A549 (cell line): Measurements from ENCODE around the gene SUPT3H.

Experiments used
- CTCF ChIP-seq: fragments of >200 bp; sonication (Bioruptor Twin); formaldehyde crosslinking; IDR thresholded peaks from 3 replicates; pipeline ENCODE4 v1.5.1; 2016
- E2F6 ChIP-seq: IDR thresholded peaks from 2 replicates; pipeline ENCODE4 v1.6.1; 2012; ENCODE audit warnings: low read depth, borderline replicate concordance
- EP300 ChIP-seq, 2 experiments: fragments of >200 bp; sonication (Bioruptor Twin); formaldehyde crosslinking; IDR thresholded peaks; 2 replicates in 1 of 2; 3 replicates in 1 of 2; pipeline ENCODE4 v1.6.1; 2016 to 2017
- HDAC2 ChIP-seq: fragments of 200-600 bp; sonication (generic); IDR thresholded peaks from 2 replicates; pipeline ENCODE4 v1.6.1; 2016
- MYC ChIP-seq: IDR thresholded peaks from 2 replicates; pipeline ENCODE4 v1.6.1; 2012; ENCODE audit warnings: mild to moderate bottlenecking, inconsistent platforms, low read length, improper control_type of control experiment, borderline replicate concordance
- NFE2L2 ChIP-seq: fragments of 150-350 bp; conservative IDR thresholded peaks from 2 replicates; pipeline ENCODE4 v1.6.1; 2014; ENCODE audit warnings: low read length
- PHF8 ChIP-seq: fragments of 200-600 bp; sonication (generic); IDR thresholded peaks from 2 replicates; pipeline ENCODE4 v1.6.1; 2016; ENCODE audit warnings: low read depth, mild to moderate bottlenecking, antibody characterized with exemption, moderate library complexity, borderline replicate concordance
- POLR2A ChIP-seq: IDR thresholded peaks from 2 replicates; pipeline ENCODE4 v1.6.1; 2012; ENCODE audit warnings: mild to moderate bottlenecking, low read length
- RFX5 ChIP-seq: fragments of 450-650 bp; IDR thresholded peaks from 2 replicates; pipeline ENCODE4 v1.7.1; 2014; ENCODE audit warnings: antibody characterized with exemption, mild to moderate bottlenecking, moderate library complexity
- TP53 ChIP-seq: fragments of 250-450 bp; sonication (Bioruptor Pico); IDR thresholded peaks from 2 replicates; pipeline ENCODE4 v1.5.0; 2021; ENCODE audit warnings: mild to moderate bottlenecking, moderate library complexity

- no peak for TF ChIP-seq TP53 (CRISPR knock-in tag)
- TF ChIP-seq CTCF, result no peak
- no peak for TF ChIP-seq NFE2L2
- no peak for TF ChIP-seq PHF8
- TF ChIP-seq EP300 (IDR thresholded peaks at IDR 0.05), result no peak
- no peak for TF ChIP-seq HDAC2
- TF ChIP-seq MYC, result no peak
- TF ChIP-seq RFX5, result no peak
- TF ChIP-seq POLR2A, result no peak
- no peak for TF ChIP-seq E2F6
These were observed 192.8 kb downstream of the SUPT3H start for GRCh38 chr6:45184937-45185336.
